ENCODE results near the gene ROR1.

The ROR1 gene

GRCh38 chr1:63946866-63947491 lies 173.2 kb downstream of the ROR1 start:
- DNase-seq: no peak

DNA sequence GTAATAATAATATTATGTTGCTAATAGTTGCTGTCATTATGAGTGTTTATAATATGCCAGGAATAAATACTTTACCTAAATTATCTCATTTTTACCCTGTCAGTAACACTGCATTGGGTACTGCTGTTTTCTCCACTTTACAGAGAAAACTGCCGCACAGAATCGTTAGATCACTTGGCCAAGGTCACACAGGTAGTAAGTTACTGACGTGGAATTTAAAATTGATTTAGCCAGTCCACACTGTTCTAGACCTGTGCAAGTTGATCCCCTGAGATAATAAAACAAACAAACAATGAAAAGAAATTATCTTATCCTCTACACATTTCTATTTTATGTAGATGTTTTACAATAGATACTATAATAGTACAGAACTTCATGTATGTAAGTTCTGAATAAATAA lies 174.1 kb downstream of the ROR1 start:
- no peak for DNase-seq

GRCh38 chr1:63950023-63950422 lies 176.2 kb downstream of the ROR1 start:
- DNase-seq: no peak

DNA sequence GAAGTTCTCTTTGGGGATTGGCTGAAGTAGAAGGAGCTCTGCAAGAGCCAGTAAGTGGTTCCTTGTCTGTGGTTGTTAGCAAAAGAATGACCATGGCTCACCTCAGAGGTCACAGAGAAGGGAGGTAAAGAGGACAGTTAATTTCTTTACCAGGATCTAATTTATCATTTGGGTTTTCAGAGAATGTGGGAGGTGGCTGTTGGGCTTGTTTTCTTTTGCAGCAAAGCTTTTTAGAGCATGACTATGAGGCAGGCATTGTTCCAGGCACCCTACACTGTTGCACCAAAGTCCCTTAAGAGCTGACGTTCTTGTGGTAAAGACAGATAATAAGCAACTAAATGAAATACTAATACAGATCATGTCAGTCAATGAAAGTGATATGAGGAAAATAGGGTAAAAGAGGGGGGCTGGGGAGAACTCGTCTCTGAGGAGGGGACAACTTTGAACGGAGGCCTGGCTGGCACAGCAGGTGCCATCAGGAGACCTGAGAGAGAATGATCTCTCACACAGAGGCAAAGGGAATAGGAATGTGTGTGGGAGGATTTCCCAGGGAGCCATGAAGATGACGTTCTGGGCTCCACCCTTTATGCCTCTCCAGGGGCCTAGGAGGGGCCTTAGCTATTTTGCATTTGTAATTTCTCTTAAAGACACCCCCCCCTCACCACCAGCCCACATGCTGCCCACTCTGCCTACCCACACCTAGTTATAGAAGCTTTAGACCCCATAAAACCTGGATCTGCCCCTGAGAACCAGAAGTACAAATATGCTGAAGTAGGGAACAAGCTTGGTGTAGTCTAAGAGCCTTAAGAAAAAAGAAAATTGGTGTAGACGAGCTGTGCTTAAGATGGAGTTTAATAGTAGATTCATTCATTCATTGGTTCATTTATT lies 177.5 kb downstream of the ROR1 start:
- no peak for DNase-seq

GRCh38 chr1:63954187-63954586 lies 180.4 kb downstream of the ROR1 start:
- no peak for DNase-seq

DNA sequence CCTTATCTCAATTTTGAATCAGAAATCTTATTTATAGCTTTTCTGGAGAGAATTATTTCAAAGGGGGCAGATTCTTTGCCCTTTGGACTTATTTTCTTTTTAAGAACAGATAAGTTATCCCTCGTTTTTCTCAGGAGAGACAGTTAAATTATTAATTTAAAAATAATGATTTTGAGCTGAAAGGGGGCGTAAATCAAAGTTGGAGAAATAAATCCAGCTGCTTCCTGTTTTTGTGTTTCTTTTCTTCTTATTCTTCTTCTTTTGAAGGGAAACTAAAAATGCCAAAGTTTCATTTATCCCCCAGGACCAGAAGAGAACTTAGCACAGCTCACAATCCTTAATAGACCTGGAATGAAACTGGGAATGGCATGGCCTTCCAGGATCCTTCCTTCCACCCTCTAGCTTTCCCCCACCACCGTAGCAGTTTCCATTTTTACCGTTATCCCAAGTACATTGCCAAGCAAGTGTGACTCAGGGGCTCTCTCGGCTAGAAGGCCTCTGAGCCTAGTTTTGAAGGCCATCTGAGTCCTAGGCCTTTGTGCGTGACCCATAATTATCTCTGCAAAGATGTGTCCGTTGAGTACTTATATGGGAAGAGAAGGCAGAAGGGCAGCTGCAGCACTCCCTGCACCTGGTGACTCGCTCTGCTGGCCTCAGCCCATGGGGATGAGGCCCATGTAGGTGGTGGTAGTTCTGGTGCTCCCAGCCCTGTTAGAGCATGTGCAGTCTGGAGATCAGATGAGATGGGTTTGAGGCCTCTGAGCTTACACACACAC lies 181.7 kb downstream of the ROR1 start:
- DNase-seq: no peak

- DNase-seq: no peak
These were observed 184.7 kb downstream of the ROR1 start for GRCh38 chr1:63958556-63958955.

- no peak for DNase-seq
These were observed 186.5 kb downstream of the ROR1 start for GRCh38 chr1:63960326-63960725.

DNA sequence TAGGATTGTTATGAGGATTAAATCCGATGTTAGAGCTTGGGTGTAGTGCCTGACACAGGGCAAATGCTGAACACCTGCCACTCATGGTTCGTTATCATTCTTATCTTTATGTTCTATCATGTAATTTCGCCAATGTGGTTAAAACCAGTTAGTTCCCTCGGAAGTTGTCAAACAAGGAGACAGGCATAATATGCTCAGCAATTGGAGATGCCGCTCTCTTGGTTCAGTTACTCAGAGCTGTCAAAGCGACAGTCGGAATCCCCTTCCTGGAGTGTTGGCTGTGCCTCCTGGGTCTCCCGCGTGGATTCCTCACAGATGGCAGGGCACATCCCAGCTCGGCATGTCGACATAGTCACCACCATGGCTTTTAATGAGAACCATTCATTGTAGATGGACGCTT lies 192.2 kb downstream of the ROR1 start:
- DNase-seq: no peak

DNA sequence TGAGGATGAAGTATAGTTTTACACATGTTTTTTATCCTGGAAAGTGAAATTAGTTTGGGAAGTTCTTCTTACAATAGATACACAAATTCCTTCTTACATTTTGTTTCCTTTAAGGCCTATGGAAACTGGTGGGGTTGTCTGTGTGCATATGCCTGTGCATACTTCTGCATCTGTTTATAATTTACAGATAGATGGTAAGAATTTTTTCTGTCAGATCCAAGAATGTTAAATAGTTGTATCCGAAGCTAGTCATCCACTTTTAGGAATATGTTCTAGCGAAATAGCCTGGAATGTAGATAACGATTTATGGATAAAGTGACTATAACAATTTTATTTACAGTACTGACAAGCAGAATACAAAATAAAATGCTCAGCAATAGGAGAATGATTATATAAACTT lies 194.1 kb downstream of the ROR1 start:
- no peak for DNase-seq

GRCh38 chr1:63968663-63969440 lies 195.0 kb downstream of the ROR1 start:
- no peak for DNase-seq

GRCh38 chr1:63969441-63969901 lies 195.7 kb downstream of the ROR1 start:
- no peak for DNase-seq

GRCh38 chr1:63971557-63971956 lies 197.7 kb downstream of the ROR1 start:
- no peak for DNase-seq

GRCh38 chr1:63973005-63973419 lies 199.2 kb downstream of the ROR1 start:
- DNase-seq: no peak

DNA sequence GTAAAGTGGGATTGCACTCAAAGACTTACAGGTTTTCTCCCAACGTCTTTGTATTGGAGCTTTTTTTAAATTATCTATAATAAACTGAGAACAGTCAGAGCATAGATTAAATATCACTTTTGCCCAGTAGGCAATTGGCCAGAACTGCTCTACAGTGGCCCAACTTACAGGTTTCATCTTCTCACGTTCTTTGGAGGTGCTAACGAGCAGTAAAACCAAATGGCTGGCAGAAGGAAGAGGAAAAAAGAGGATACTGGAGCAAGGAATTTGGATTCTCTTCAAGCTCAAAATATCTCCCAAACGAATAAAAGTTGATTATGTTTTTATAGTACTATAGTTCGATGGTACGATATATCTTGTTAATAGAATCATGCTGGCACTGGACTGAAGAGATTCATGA lies 201.1 kb downstream of the ROR1 start:
- DNase-seq: no peak

- DNase-seq: no peak
These were observed 201.7 kb downstream of the ROR1 start for GRCh38 chr1:63975481-63975880.

GRCh38 chr1:63976006-63976405 lies 202.2 kb downstream of the ROR1 start:
- no peak for DNase-seq

GRCh38 chr1:63977466-63977865 lies 203.6 kb downstream of the ROR1 start:
- DNase-seq: no peak

DNA sequence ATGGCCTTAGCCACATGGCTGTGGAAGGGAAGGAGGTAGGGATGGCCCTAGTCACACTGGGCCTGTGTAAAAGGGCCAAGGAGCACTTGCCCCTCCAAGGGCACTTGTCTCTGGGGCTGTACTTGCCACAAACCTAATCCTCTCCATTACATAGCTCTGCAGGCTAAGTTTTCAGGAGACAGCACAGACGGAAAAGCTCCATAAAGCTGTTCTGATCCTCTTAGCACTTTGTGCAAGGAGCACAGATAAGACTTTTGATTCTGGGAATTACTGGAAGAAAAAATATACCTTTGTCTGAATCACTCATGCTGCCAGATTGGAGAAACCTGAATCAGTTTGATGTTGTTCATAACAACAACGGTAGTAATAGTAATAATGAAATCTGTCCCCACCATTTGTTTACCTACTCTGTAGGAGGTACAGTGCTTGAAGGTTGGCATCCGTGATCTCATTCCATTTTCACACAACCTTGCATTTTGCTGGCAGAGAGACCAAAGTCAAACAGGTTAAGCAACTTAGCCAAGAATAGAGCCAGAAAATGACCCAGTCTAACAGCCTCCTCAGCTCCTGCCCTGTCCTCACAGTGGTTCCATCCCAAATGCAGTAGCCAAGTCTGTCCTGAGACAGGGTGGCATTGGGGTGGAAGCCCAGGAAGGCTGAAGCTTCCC lies 207.1 kb downstream of the ROR1 start:
- peak; percentile 55 for DNase-seq

DNA sequence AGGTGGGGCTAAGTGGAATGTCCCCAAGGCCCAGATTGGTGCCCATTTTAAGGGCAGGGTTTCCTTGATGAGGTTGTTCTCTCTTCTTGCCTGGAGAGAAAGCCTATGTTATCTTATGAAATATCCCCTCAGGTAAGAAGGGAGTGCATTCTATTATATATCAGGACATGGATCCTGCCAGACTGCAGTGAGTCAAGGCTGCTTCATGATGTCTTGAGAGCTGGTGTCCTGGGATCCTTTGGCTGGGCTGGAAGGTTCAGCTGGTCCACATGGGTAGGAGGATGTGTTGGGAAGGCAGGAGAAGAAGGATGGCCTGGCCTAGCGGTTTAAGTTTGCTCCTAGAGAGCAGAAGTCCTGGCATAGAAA lies 207.6 kb downstream of the ROR1 start:
- DNase-seq: no peak

DNA sequence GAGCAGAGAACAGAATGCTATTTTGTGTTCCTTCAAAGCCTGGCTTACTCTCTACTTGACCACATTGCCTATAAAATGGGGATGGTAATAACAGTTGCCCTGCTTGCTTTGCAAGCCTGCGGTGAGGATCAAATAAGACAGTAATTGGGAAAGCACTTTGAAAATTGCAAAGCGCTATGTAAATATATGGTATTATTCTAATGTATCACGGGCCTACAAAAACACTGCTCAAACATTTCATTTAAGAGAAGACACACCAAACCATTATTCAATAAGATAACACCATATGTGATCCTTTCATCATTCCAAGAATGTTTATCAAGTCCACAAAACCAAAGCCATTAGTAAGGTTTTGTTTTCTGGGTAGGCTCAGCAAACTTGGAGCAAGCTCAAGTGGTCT lies 208.4 kb downstream of the ROR1 start:
- no peak for DNase-seq
